Left hindlimb (tissue), 1 donor: ENCODE results near the gene RAPGEFL1.
"Not testable (repeated sequence)": the region's sequence is repeated elsewhere in the genome, so short reads cannot be mapped to it uniquely, and the experiment has no call there.

Experiments used
- DNase-seq: peaks from one replicate; pipeline ENCODE4 v3.0.0-alpha.2; 2018

Gene RAPGEFL1

DNA sequence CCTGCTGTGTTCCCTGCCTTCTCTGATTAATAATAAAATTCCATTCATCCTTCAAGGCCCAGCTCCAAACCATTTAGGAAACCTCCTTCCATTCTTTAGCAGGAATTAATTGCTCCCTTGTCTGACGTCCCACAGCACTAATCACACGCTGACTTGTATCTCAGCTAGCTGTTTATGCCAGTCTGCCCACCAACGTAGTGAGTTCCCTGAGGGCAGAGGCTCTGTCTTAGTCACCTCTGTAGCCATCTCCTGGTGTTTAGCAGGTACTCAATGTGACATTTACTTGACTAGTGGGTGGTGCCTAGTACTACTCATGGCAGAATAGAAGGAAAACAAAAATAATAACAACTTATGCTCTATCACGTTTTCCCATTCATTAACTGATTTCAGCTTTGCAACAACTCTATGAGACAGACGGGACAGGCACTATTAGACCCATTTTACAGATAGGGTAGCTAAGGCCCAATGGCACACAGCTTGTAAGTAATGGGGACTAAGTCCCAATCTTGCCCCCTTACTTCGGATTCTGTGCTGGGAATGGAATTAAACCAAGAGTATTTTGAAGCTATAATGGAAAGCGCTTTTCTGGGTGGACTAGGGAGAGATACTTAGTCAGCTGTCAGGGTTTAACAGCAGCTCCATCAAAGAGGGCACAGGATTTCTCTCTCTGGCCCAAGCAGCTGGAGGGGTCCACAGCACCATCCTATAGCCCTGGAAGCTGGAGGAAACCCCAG lies 40.9 kb downstream of the RAPGEFL1 start:
- DNase-seq, result no peak

DNA sequence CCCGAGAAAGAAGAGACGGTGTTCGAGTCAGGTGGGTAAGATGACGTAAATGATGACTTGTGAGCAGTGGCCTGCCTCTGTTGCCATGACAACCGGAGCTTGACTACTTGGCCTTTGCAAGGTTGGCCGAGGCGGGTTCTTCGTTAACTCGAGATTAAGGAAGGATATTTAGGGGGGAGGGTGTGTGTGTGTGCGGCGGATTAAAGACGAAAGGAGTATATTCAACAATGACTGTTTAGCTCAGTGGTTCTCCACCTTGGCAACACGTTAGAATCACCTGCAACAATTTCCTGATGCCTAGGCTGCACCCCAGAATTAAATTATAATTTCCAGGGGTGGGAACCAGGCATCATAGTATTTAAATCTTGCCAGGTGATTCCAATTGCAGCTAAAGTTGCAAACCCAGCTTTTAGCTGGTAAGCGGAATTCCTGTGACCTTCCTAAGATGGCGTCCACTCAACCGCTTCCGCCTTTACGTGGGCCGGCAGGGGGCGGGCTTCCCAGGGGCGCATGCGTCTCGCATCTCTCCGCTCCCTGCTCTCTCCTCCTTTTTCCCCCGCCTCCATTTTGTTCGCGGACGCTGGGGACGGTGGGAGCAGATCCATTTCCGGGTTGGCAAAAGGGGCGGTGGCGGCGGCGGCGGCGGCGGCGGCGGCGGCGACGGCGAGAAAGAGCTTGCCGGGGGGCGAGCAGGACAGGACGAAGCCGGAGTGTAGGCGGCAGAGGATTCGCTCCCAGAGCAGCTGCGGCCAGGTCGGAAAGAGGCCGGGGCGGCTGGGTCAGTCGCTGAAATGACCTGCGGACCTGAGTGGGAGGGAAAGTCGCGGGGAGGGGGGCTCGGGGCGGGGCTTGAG lies 41.7 kb downstream of the RAPGEFL1 start, which contains the start of gene WIPF2:
WIPF2 (plus strand) TSS at position 565 of the 854 bp plus-strand sequence. CDS start 37,156 bp downstream, outside the sequence.
- peak; percentile 98 for DNase-seq

DNA sequence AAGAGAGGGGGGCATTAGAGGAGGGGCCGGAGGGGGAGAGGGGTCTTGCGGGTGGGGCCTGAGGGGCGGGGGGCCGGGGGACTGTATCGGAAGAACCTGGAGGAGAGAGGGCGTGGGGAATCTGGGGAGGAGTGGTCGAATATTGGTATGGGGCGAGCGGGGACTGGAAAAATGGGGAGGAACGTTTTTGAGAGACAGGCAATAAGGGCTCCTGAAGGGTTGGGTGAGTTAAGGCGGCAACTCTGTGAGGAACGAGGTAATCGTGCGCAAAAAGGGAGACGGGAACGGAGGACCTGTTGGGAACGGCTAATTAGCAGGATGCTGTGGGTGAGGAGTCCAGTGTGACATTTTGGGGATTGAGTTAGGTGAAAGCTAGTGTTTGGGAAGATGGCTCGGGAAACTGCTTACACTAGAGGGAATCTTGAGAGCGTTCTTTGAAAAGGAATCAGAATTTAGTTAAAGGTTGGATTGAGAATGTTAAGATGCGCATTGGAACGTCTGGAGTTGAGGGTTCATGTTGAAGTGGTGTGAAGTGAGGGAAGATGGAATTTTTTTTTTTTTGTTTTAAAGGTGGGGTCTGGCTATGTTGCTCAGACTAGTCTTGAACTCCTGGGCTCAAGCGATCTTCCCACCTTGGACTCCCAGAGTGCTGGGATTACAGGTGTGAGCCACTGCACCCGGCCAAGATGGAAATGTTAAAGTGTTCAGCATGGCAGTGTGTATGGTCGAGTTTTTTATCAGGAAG lies 42.5 kb downstream of the RAPGEFL1 start:
- no peak for DNase-seq

DNA sequence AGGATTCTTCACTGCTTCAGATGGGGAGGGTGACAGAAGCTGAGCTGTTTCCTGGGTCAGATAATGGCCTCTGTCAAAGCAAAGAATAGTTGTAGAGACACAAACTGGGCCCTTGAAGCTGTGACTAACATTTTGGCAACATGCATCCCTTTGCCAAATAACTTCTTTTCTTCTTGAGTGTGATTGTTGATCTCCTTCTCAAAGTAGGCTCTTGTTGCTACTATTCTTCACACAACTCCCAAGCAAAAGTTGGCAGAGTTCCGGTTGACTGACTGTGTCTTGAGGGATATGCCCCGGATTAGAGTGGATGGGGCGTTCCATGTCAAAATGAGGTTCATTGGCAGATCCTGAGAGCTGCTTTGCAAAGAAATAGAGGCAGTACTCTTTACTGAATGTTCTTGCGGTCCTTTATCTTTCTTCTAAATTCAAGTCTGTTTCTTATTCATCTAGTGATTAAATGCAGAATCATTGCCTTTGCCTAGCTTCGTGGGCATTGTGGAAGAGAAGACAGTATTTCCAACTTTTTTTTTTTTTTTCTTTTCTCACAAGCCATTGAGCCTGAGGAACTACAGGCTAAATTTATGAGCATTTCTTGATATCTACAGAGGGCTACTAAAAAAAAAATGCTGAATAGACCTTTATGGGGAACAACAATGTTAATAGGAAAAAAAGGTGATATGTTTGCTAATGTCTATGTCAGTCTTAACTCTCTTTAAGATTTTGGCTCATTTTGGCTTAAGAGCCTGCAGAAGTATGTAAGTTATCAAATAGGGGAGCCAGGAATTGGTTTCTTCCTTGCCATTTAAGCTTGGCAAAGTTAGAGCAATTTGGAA lies 47.7 kb downstream of the RAPGEFL1 start:
- no peak for DNase-seq

DNA sequence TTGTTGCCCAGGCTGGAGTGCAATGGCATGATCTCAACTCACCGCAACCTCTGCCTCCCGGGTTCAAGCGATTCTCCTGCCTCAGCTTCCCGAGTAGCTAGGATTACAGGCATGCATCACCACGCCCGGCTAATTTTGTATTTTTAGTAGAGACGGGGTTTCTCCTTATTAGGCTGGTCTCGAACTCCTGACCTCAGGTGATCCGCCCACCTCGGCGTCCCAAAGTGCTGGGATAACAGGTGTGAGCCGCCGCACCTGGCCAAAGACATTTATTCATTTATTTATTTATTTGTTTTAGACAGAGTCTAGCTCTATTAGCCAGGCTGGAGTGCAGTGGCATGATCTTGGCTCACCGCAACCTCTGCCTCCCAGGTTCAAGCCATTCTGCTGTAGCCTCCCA lies 51.9 kb downstream of the RAPGEFL1 start:
- not testable (repeated sequence) for DNase-seq

DNA sequence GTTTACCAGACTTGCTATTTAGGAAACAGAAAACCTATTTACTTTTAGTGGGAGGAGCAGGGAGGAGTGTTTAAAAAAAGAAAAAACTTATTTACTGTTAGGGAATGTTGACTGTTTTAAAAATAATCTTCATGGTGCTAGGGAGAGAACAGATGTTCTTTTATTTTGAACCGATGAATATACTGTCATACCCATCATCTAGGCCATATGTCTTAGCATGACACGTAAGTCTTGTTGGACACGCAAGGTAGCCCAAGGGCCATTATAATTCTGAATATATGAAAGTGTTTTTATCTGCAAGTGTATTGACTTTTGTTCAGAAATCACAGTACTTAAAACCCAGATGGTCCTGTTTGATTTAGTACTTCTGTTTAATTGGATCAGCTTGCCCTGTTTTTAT lies 53.4 kb downstream of the RAPGEFL1 start:
- no peak for DNase-seq

DNA sequence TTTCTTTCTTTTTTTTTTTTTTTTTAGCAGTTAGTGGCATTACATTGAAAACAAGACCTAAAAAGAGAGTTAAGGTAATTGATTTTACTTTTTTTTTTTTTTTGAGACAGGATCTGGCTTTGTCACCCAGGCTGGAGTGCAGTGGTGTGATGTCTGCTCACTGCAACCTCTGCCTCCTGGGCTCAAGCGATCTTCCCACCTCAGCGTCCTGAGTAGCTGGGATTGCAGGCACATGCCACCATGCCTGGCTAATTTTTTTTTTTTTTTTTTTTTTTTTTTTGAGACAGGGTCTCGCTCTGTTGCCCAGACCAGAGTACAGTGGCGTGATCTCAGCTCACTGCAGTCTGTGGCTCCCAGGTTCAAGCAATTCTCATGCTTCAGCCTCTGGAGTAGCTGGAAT lies 54.7 kb downstream of the RAPGEFL1 start:
- not testable (repeated sequence) for DNase-seq

DNA sequence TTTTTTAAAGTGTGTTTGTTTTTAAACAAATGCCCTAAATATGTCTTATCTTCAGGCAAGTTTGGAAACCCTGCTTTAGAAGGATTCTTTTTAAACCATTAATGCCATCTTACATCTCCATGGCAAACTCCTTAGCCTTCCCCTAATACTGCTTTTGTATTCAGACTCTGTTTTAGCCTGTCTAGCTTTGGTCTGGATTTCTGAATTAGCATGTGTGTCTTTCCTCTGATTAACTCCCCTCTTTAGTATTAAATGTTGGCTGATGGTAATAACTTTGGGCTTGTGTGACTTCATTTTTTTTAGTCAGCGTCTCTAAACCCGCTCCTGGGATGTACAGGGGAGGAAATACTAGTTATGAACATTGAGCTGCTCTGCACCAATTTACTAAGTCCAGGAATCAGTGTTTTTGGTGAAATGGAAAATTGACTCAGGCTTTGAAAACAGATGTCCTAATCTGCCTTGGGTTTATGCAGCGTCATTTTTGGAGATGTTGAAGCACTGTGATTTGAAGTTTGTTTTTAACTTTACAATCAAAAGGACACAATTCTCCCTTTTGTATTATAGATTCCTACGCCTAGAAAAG lies 64.1 kb downstream of the RAPGEFL1 start:
- DNase-seq, result no peak

DNA sequence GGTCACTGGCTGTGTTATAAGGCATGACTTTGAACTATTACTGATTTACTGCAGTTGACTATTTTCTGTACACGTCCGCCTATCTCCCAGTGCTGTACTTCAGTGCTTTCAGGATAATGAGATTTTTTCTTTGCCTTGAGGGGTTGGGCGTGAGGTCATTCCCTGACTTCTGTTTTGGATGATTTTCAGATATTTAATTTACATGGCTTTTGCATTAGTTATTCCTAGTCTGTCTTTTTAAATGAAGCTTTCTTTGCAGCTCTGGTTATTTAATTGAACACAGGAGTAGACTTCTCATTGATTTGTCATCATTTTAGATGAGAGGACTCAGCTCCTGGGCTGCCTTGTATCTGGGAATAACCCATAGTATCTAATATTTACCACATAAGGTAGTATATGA lies 65.5 kb downstream of the RAPGEFL1 start:
- DNase-seq, result no peak

DNA sequence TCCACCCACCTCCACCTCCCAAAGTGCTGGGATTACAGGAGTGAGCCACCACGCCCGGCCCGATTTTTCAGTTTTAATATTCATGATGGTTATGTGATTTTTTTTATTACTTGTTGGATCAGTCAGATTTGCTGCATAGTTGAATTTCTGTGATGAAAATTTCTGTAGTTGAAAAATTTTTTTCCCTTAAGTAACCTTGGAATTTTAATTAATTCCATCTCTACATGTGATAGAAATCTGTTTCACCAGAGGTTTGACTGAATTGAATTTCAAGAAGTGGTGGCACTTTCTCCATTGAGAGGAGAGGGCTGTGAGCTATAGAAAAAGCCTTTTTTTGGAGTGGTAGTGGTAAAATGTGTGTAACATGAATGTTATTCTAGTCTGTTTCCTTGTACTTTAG lies 66.5 kb downstream of the RAPGEFL1 start:
- no peak for DNase-seq

DNA sequence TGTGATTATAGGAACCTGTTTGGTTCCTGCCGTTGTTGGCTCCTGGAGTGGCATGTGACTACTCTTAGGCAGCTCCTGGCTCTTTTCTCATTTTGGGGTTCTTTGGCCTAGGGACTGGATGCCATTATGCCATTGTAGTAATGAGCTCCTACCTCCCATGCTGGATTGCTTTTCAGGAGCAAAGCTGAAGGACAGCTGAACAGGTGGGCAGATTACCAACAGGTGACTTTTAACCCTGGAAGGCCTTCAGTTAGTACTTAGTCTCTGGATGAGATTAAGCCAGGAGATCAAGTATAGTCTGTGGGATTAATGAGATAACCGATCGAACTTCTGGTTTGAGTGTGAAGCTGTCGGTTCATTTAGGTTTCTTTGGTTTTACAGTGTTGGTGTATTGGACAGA lies 67.0 kb downstream of the RAPGEFL1 start:
- no peak for DNase-seq
